ENCODE data around the gene INSR. TPM values are rescaled to one million over a fixed set of nuclear protein-coding genes. Genes with fewer than 3 reads are reported as not detected.

Gene INSR
- total and polyA plus RNA-seq, 10 of the 15 experiments (the other 5 are each of a cell fraction or from before 2014, with no cell fraction given) = 4.2 to 34.9 (median 13.6) TPM

- H3K27ac ChIP-seq (ENCODE audit: control insufficient read depth, insufficient read depth) = no peak overlapping the region
These were observed 1.8 kb upstream of the INSR start for GRCh38 chr19:7295912-7296536.

More at GRCh38 chr19:7295912-7296536, 1.8 kb upstream of the INSR start:
- POLR2A ChIA-PET = interaction anchor here (0.7 to 1.2 kb wide), 3 partner anchors 10 to 49 kb away, joined by 3 to 4 read pairs (median 3); no protein-coding TSS in a partner anchor
- peaks cover 8% of the 10 kb centered on the region for H3K4me1 ChIP-seq (ENCODE audit: control insufficient read depth, insufficient read depth, low read length)
- intact Hi-C loops (cut with micrococcal nuclease; ENCODE audit: unreplicated experiment) = loop anchor here (2.0 kb wide), 1 partner anchor 41 kb away; no protein-coding TSS in a partner anchor
- no peaks in the 10 kb centered on the region for H3K9me3 ChIP-seq (replicated peaks; ENCODE audit: control insufficient read depth, insufficient read depth, low read length)
- ATAC-seq = no peak
- H3K79me2 ChIP-seq (ENCODE audit: control insufficient read depth, insufficient read depth, low read length) = peaks cover 27% of the 10 kb centered on the region
- H3K4me3 ChIP-seq = no peak overlapping the region
- FAIRE-seq = no peak
- BruUV-seq (replicated peaks) = no TSS peak
- 91% methylated on average over 6 of the region's 6 CpGs for WGBS (ENCODE audit: insufficient coverage, insufficient replicate concordance, low lambda C conversion rate, missing lambda C conversion rate)
- TF ChIP-seq MTA2 (IDR thresholded peaks at IDR 0.05; ENCODE audit: low read depth) (no peak), ZZZ3 (IDR thresholded peaks at IDR 0.05; ENCODE audit: control insufficient read depth, insufficient read length, low read depth) (no peak), DPF2 (IDR thresholded peaks at IDR 0.05) (no peak), EZH2 (IDR thresholded peaks at IDR 0.05; ENCODE audit: borderline replicate concordance, control insufficient read depth, low read depth, low read length) (no peak), CBFB (IDR thresholded peaks at IDR 0.05; ENCODE audit: low read depth) (no peak), MXI1 (IDR thresholded peaks at IDR 0.05; ENCODE audit: low read depth, low read length) (no peak), STAT1 (conservative IDR thresholded peaks at IDR 0.05) (no peak), NFYA (IDR thresholded peaks at IDR 0.05; ENCODE audit: borderline replicate concordance, low read depth, low read length) (no peak), TCF7 (IDR thresholded peaks at IDR 0.05; ENCODE audit: borderline replicate concordance) (no peak), TCF3 (IDR thresholded peaks at IDR 0.05; ENCODE audit: borderline replicate concordance, insufficient read depth, low read depth, low read length) (no peak), RFX5 (IDR thresholded peaks at IDR 0.05; ENCODE audit: low read depth, low read length) (no peak)
- TF ChIP-seq, protein P1, sequence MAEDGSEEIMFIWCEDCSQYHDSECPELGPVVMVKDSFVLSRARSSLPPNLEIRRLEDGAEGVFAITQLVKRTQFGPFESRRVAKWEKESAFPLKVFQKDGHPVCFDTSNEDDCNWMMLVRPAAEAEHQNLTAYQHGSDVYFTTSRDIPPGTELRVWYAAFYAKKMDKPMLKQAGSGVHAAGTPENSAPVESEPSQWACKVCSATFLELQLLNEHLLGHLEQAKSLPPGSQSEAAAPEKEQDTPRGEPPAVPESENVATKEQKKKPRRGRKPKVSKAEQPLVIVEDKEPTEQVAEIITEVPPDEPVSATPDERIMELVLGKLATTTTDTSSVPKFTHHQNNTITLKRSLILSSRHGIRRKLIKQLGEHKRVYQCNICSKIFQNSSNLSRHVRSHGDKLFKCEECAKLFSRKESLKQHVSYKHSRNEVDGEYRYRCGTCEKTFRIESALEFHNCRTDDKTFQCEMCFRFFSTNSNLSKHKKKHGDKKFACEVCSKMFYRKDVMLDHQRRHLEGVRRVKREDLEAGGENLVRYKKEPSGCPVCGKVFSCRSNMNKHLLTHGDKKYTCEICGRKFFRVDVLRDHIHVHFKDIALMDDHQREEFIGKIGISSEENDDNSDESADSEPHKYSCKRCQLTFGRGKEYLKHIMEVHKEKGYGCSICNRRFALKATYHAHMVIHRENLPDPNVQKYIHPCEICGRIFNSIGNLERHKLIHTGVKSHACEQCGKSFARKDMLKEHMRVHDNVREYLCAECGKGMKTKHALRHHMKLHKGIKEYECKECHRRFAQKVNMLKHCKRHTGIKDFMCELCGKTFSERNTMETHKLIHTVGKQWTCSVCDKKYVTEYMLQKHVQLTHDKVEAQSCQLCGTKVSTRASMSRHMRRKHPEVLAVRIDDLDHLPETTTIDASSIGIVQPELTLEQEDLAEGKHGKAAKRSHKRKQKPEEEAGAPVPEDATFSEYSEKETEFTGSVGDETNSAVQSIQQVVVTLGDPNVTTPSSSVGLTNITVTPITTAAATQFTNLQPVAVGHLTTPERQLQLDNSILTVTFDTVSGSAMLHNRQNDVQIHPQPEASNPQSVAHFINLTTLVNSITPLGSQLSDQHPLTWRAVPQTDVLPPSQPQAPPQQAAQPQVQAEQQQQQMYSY (CRISPR knock-in tag; IDR thresholded peaks at IDR 0.05) = no peak
- TF ChIP-seq, protein P2, sequence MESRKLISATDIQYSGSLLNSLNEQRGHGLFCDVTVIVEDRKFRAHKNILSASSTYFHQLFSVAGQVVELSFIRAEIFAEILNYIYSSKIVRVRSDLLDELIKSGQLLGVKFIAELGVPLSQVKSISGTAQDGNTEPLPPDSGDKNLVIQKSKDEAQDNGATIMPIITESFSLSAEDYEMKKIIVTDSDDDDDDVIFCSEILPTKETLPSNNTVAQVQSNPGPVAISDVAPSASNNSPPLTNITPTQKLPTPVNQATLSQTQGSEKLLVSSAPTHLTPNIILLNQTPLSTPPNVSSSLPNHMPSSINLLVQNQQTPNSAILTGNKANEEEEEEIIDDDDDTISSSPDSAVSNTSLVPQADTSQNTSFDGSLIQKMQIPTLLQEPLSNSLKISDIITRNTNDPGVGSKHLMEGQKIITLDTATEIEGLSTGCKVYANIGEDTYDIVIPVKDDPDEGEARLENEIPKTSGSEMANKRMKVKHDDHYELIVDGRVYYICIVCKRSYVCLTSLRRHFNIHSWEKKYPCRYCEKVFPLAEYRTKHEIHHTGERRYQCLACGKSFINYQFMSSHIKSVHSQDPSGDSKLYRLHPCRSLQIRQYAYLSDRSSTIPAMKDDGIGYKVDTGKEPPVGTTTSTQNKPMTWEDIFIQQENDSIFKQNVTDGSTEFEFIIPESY (IDR thresholded peaks at IDR 0.05) = no peak
- TF ChIP-seq, protein P3, sequence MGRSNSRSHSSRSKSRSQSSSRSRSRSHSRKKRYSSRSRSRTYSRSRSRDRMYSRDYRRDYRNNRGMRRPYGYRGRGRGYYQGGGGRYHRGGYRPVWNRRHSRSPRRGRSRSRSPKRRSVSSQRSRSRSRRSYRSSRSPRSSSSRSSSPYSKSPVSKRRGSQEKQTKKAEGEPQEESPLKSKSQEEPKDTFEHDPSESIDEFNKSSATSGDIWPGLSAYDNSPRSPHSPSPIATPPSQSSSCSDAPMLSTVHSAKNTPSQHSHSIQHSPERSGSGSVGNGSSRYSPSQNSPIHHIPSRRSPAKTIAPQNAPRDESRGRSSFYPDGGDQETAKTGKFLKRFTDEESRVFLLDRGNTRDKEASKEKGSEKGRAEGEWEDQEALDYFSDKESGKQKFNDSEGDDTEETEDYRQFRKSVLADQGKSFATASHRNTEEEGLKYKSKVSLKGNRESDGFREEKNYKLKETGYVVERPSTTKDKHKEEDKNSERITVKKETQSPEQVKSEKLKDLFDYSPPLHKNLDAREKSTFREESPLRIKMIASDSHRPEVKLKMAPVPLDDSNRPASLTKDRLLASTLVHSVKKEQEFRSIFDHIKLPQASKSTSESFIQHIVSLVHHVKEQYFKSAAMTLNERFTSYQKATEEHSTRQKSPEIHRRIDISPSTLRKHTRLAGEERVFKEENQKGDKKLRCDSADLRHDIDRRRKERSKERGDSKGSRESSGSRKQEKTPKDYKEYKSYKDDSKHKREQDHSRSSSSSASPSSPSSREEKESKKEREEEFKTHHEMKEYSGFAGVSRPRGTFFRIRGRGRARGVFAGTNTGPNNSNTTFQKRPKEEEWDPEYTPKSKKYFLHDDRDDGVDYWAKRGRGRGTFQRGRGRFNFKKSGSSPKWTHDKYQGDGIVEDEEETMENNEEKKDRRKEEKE (IDR thresholded peaks at IDR 0.05) = no peak
- RAD21 ChIA-PET (ENCODE audit: unreplicated experiment) = interaction anchor here (0.6 to 2.0 kb wide), 3 partner anchors 34 to 616 kb away, joined by 3 to 14 read pairs (median 3); no protein-coding TSS in a partner anchor
- no peaks in the 10 kb centered on the region for H3K36me3 ChIP-seq (ENCODE audit: control insufficient read depth in 2 of 2, insufficient read depth in 2 of 2, low read length in 1 of 2)
- CTCF ChIA-PET = interaction anchor here (1.0 to 1.9 kb wide), 3 partner anchors 44 to 147 kb away, joined by 3 to 5 read pairs (median 4); no protein-coding TSS in a partner anchor
- in situ Hi-C loops (cut with MboI) = loop anchor here (10.0 kb wide), 1 partner anchor 101 kb away; no protein-coding TSS in a partner anchor
- no peak overlapping the region for H3K9ac ChIP-seq (ENCODE audit: control insufficient read depth, insufficient read depth, low read length)
- SMC1A ChIA-PET (ENCODE audit: uncharacterized antibody, unreplicated experiment) = interaction anchor here (0.7 to 2.8 kb wide), 6 partner anchors 21 to 129 kb away, joined by 3 to 8 read pairs (median 4); no protein-coding TSS in a partner anchor
- no peak overlapping the region for H3K4me2 ChIP-seq (ENCODE audit: control insufficient read depth, insufficient read depth)
- no peak for DNase-seq (ENCODE audit: low read depth, low spot score)
- no peaks in the 10 kb centered on the region for H4K20me1 ChIP-seq (ENCODE audit: control insufficient read depth, insufficient read depth)
- H2AFZ ChIP-seq (ENCODE audit: control insufficient read depth, low read depth, low read length) = no peak overlapping the region
- no peaks in the 10 kb centered on the region for H3K27me3 ChIP-seq (replicated peaks in 1 of 2; ENCODE audit: control insufficient read depth in 2 of 2, insufficient read depth in 2 of 2, low read length in 1 of 2)

Measured in GM12878 (cell line).